ENCODE measurements around the gene RARA.

Gene RARA

DNA sequence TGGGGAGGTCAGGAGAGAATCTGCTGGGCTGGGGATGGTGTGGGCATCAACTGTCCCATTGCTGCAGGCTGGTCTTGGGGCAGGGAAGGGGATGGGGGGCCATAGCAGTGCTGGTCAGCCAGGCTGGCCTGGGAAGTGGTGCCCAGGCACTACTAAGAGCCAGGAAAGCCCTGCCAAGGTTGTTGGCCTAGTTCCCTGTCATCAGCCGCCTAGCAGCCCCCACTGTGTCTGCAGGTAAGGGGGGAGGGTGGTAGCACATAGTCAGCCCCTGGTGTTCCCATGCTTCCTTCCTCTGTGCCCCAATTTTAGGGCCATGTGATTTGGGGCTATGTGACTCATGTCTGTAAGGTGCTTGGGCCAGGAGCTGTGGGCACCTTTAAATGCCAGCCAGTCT, 37.8 kb downstream of the RARA start:
- no peak for DNase-seq

DNA sequence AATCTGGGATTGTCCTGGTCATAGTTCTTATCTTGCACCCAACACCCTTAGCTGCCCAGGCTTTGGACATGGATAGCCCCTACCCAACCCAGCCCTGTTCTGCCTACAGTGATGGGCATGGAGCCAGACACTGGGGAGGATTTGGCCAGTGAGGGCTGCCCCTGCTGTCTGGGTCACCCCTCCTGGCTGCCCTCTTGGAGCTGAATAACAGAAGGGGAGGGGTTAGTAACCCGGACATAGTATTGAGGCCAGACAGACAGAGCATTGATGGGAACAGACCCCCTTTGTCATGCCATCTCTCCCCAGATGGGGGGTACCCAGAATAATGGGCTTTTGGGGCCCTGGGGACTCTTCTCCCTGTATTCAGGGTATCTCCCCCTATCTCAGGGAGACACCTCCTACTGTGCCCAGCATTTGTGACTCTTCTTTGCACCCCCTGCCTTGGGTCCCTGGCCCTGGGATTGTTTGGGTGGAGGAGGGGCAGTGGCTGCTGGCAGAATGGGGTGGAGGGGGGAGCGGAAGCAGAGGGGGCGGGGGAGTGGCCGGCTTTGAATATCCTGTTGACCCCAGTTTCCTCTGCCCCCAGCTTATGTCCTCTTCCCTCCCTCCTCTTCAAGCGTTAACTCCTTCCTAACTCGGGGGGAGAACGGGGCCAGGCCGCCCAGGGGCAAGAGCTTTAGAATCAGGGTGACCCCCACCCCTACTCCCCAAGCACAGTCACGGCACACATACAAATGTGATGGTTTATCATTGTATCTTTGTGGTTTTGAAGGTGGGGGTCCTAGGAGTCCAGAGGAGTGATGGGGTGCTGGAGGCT, 38.5 kb downstream of the RARA start:
- peak; percentile 50 for DNase-seq

DNA sequence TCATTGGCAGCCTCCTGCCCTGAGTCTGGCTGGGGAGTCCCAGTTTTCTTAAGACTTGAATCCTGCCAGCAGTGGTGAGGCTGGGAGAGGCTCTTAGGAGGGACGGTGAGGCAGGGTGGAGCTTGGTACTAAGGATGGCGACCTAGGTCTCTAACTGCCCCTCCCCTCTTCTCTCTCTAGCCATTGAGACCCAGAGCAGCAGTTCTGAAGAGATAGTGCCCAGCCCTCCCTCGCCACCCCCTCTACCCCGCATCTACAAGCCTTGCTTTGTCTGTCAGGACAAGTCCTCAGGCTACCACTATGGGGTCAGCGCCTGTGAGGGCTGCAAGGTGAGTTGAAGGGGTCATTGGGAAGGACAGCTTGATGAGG, 39.1 kb downstream of the RARA start:
- DNase-seq, result peak; percentile 67

DNA sequence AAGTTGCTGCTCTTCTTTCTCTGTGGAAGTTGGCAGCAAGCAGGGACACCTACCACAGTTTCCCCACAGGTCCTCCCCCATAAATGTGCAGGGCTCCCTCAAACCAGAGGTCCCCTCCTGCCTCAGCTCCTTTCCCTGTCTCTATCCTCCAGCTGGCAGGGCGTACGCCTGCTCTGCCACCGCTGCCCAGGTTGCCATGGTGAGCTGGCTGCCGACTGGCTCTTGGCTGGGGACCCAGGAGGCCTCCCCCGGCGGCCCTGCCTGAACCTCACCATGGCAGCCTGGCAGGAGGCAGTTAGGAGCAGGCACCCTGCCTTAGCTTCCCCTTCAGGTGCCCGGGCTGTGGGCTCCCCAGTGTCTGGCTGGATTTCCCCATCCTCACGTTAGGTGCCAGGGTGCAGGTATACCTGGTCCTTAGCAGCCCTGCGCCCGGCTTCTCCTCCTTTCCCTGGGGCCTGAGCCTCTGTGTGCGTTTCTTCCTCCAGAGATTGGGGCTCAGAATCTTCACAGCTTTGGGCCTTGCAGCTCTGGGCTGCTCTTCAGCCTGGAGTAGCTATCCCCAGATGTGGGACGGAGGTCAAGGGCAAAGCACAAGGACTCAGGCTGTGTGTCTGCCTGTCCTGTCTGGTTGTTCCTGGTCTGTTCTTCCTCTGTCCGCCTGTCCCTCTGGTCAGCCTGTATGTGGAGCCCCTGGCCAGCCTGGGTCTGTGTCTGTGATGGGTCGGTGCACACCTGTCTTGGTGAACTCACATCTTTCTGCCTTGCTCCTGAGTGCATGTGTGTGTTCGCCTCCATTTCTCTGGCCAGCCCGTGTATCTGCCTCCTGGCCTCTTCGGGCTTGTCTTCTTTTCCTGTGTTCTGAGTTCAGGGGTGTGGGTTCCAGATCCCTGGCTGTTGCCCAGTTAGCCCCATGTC, 39.8 kb downstream of the RARA start:
- DNase-seq, result peak; percentile 58

DNA sequence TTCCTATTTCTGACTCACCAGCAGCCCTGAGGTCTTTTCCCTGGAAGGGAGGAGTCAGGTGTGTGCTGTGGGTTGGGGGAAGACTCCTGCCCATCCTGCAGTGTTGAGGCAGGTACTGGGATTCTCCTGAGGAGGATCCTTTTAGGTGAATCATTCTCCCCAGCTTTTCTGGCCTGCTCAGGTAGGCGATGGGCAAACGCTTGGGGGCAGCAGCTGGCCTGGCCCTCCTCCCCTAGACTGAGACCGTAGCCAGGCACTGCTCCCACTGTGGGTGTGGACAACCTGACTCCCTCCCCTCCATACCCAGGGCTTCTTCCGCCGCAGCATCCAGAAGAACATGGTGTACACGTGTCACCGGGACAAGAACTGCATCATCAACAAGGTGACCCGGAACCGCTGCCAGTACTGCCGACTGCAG, 40.5 kb downstream of the RARA start:
- no peak for DNase-seq

DNA sequence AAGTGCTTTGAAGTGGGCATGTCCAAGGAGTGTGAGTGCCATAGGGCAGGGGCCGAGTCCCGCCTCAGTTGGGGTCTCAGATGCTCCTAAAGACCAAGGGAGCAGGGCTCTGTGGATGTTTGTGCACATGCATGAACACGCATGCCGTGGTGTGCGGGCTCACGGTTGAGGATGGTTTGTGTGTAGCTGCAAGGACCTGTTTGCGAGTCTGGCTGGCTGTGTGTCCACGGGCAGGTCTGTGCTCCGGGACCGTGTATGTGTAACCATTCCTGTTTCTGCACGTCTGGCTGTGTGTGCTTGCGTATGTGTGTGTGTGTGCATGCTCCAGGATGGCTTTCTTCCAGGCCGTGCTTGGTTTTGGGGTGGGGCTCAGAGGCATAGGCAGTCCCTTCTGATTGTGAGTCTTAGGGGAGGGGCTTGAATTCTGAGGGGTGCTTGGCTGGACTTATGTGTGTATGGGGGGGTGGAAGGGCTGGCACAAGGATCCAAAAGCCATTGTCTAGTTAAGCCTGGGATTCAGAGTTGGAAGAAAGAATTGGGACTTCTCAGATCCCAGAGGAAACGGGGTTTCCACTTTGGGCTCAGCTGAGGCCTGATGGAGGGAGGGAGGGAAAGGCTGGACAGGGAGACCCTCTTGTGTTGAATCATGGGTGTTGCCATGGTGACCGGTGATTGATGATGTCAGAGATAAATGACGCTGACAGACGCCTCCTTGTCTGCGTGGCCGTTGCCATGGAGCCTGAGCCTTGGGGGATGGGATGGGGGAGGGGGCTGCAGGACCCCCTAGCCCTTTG, 41.1 kb downstream of the RARA start:
- peak; percentile 66 for DNase-seq

- DNase-seq, result no peak
Observed at GRCh38 chr17:40350689-40351358, 41.8 kb downstream of the RARA start.

DNA sequence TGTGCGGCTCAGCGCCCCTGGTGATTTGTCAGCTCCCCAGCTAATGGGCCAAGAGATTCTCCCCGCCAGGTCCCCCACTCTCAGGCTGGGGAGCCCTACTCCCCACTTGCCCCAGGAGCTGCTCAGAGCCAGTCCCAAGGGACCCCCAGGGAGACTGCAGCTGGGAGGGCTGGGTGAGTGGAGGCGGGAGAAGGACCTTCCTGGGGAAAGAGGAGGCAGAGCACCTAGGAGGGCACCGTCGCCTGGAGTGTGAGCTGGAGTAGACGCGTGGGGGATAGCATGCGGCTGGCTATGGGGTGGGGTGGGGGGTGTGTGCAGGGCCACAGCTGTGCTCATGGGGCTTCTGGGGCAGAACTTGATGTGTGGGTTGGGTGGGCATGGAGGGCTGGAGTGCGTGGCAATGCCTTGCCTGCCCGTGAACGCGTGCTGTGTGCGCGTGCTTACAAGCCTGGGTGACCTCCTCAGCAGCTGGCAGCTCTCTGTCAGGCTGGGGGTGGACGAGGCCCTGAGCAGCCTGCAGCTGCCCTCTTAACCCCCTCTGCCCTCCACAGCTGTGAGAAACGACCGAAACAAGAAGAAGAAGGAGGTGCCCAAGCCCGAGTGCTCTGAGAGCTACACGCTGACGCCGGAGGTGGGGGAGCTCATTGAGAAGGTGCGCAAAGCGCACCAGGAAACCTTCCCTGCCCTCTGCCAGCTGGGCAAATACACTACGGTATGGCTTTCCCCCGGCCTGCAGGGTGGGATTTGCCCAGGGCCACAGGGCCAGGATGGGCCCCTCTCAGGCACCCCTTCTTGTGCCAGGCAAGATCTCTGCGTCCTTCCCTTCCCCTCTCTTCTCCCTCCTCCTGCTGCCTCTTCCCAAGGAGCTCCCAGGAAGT, 42.6 kb downstream of the RARA start:
- no peak for DNase-seq

DNA sequence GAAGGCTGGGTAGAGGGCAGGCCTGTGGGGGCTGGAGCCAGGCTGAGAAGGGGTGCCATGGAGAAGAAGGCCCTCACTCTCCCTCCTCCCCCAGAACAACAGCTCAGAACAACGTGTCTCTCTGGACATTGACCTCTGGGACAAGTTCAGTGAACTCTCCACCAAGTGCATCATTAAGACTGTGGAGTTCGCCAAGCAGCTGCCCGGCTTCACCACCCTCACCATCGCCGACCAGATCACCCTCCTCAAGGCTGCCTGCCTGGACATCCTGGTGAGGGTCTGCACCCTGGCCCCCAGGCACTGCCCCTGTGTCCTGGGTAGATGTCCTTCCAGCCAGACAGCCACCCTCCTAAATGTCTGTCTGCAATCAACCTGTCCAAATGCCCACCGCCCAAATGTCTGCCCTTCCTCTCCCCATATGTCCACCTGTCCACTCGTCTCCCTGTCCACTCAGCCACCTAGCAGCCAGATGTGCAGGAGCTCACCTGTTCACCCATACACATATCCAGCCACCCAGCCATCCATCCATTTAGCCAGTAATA, 43.3 kb downstream of the RARA start:
- no peak for DNase-seq

- DNase-seq, result peak; percentile 87
Observed at GRCh38 chr17:40352779-40353394, 43.9 kb downstream of the RARA start.

- DNase-seq, result no peak
Observed at GRCh38 chr17:40354221-40355122, 45.5 kb downstream of the RARA start.

DNA sequence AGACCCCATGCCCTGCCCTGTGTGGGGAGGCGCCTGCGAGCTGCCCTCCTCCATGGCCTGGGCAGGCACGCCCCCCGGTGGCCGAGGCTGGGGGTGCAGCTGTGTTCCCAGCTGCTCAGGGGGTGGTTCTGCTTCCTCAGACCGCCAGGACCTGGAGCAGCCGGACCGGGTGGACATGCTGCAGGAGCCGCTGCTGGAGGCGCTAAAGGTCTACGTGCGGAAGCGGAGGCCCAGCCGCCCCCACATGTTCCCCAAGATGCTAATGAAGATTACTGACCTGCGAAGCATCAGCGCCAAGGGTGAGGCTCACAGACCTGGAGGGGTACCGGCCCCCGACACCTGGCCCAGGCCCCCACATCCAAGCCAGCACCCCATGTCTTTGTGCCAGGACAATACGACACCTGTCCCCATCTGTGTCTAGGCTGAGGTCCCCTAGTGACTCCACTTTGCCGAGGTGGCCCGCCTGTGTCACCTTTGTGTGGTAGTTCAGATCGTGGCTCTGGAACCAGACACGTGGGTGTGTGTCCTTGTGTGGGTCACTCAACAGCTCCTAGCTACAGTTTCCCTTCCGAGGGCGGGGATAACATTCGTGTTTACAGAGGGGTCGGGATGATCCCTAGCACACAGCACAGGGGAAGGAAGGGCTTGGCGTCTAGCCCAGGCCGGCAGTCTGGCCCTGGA, 46.3 kb downstream of the RARA start:
- DNase-seq, result peak; percentile 80

GRCh38 chr17:40355804-40356758, 47.1 kb downstream of the RARA start:
- no peak for DNase-seq

- DNase-seq, result no peak
Observed at GRCh38 chr17:40356990-40357881, 48.3 kb downstream of the RARA start.

- peak; percentile 94 for DNase-seq
Observed at GRCh38 chr17:40358323-40359038, 49.5 kb downstream of the RARA start.

DNA sequence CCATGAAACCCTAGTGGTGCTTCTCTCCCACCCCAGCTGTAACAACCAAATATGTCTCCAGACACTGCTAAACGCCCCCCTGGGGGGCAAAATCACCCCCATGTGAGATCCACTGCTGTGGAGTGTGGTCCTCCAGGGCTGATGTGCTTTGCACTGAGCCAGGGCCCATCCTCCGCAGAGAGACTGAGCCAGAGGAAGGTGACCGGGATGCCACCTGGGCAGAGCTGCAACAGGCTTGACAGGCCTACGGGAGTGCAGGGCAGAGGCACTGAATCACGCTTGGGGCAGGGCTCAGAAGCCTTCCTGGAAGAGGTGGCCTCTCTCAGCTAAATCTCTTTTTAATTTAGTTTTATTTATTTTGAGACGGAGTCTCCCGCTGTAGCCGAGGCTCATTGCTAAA, 51.1 kb downstream of the RARA start:
- DNase-seq, result no peak
